Measurements from ENCODE around the gene PSMC4.

DNA sequence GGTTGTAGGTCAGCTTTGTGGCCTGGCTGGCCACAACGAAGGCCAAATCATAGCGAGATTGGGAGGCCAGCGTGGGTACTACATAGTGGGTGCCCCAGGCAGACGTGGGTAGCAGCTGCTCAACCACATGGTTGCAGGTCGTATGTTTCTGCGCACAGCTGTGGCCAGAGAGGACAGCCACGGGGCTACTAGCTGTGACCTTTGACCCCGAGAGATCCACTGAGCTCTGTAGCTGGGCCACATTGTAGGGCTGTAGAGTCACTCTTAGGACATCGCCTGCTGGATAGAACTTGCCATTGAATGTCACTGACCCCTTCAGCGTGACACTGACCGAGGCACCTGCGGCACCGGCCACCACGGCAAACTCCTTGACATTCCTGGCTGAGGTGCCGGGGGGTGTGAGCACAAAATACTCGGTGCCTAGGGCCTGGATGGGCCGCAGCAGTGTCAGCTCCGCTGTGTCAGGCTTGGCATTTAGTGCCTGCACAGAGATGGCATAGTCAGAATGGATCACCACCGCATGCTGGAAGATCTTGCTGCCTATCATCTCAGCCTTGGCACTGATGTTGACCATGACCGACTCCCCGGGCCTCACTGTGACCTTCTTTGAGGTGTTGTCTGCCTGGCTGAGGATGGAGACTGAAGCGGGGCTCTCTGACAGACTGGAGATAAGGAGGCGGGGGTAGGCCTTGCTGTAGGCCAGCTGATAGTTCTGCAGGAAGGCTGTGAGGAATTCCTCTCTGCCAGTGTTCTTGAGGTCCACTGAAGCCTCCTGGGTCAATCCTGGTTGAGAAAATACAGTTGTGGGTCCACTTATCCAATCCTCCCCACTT is 43.2 kb upstream of the PSMC4 start:
- TF ChIP-seq, protein P1, sequence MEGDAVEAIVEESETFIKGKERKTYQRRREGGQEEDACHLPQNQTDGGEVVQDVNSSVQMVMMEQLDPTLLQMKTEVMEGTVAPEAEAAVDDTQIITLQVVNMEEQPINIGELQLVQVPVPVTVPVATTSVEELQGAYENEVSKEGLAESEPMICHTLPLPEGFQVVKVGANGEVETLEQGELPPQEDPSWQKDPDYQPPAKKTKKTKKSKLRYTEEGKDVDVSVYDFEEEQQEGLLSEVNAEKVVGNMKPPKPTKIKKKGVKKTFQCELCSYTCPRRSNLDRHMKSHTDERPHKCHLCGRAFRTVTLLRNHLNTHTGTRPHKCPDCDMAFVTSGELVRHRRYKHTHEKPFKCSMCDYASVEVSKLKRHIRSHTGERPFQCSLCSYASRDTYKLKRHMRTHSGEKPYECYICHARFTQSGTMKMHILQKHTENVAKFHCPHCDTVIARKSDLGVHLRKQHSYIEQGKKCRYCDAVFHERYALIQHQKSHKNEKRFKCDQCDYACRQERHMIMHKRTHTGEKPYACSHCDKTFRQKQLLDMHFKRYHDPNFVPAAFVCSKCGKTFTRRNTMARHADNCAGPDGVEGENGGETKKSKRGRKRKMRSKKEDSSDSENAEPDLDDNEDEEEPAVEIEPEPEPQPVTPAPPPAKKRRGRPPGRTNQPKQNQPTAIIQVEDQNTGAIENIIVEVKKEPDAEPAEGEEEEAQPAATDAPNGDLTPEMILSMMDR (IDR thresholded peaks at IDR 0.05) = no peak
- TF ChIP-seq POLR2A (IDR thresholded peaks at IDR 0.05) (no peak), POLR2AphosphoS5 (IDR thresholded peaks at IDR 0.05) (no peak)

Measured in sigmoid colon (tissue), 4 donors.